GM12873 (cell line): ENCODE measurements around the gene SLC34A2.

Experiments used
- CTCF ChIP-seq: IDR thresholded peaks from 2 replicates; pipeline ENCODE4 v1.5.1; 2012; ENCODE audit warnings: low read depth, mild to moderate bottlenecking, moderate library complexity, low read length, control low read depth; ENCODE audit not compliant: insufficient read depth; ENCODE audit errors: missing control alignments

Gene SLC34A2, protein sequence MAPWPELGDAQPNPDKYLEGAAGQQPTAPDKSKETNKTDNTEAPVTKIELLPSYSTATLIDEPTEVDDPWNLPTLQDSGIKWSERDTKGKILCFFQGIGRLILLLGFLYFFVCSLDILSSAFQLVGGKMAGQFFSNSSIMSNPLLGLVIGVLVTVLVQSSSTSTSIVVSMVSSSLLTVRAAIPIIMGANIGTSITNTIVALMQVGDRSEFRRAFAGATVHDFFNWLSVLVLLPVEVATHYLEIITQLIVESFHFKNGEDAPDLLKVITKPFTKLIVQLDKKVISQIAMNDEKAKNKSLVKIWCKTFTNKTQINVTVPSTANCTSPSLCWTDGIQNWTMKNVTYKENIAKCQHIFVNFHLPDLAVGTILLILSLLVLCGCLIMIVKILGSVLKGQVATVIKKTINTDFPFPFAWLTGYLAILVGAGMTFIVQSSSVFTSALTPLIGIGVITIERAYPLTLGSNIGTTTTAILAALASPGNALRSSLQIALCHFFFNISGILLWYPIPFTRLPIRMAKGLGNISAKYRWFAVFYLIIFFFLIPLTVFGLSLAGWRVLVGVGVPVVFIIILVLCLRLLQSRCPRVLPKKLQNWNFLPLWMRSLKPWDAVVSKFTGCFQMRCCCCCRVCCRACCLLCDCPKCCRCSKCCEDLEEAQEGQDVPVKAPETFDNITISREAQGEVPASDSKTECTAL

GRCh38 chr4:25654971-25655963 lies at the start of gene SLC34A2:
Gene SLC34A2, plus strand, starts transcription at chr4:25655851. Its CDS starts 6,650 bp downstream, at chr4:25662501.
- TF ChIP-seq CTCF, result no peak

DNA sequence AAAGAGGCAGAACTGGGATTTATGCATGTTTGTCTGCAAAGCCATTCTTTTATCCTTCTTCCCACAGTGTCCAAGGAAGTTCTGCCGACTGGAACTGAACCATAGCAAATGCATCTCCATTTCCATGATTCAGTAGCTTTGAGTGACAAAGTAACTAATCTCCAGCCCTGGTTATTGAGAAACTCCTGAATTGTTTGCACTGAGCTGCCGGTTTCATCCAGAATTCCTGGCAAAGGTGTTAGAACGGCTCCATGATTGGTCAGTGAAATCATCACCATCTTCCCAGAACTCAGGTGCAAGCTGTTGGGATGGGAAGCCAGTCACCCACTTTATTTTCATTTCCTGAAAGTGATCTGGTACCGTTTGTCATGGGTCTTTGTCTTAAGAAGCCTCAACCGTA lies 47.0 kb upstream of the SLC34A2 start:
- TF ChIP-seq CTCF, result no peak

DNA sequence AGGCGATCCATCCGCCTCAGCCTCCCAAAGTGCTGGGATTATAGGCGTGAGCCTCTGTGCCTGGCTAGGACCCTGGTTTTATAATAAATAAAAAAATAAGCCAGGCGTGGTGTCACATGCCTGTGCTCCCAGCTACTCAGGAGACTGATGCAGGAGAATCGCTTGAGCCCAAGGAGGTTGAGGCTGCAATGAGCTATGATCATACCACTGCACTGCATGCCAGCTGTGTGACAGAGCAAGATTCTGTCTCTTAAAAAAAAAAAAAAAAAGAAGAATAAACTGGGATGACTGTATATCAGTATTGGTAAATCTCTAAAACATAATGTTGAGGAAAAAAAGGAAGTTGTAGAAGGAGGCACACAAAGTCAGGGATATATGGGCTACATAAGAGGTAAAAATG lies 45.7 kb upstream of the SLC34A2 start:
- no peak for TF ChIP-seq CTCF

- no peak for TF ChIP-seq CTCF
Observed at GRCh38 chr4:25614807-25615206, 40.8 kb upstream of the SLC34A2 start.

DNA sequence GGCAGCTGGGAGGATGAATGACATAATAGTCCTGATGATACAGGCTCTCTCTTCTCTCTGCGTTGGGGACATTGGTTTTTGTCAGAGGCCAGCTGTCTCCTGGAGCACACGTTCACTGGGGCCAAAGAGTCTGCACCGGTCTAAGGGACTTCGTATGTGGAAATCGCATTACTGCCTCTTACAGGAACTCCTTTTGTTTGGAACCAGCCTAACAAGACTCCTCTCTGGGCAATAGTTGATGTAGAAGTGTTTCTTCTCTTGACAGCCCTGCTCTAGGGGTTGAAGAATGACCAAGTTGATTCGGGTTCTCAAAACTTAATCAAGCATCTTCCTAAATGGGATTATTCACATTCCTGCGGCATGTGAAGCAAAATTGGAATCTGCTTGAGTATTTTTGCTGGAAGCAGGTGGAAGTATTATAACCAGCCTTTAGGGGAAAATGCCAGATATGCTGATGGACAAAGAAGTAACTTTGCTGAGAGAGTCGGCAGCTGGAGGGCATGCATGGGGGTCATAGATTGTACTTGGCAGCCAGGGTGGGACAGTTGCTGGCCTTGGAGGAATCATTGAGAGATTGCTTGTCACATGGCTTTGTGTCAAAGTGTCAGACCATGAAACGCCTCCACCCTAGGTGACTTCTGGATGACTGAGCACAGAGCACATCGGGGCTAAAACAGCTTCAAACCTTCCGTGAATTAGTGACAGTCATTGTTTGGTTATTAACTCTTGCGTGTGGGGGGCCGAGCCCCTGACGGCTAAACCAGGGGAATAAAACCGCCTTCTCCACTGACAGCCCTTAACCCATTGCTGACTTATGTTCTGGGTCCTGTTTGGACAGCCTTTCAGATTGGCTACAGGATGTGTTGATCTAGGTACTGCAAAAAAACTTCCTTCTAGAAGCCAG lies 34.4 kb upstream of the SLC34A2 start:
- TF ChIP-seq CTCF, result no peak

DNA sequence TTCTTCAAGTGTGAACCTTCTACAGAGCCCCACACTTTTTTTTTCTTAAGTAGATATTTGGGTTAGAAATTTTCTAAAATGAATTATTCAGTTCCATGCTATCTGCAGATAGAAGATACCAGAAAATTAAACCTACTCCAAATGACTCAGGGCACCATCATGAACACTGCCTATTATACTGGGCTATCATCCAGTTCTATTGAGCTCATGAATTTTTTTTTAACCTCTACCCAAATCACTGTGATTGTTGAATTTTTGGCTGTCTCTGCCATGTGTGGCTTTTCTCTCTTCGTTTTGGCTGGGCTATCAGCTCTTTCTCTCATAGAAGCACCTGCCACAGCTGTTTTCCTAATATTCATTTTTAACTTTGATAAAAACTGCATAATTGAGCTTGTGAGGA lies 31.0 kb upstream of the SLC34A2 start:
- TF ChIP-seq CTCF, result no peak
